GM19397 (cell line): ENCODE data around the gene NOP16.
A peak's percentile ranks its signal among the peaks of the same experiment; 100 is the strongest.
"Not testable (repeated sequence)": the region's sequence is repeated elsewhere in the genome, so short reads cannot be mapped to it uniquely, and the experiment has no call there.

Experiments used
- ATAC-seq: cut with Tn5 transposase; IDR thresholded peaks from one replicate; pipeline ENCODE4 v1.9.1; 2021; ENCODE audit warnings: mild to moderate bottlenecking, moderate library complexity; ENCODE audit not compliant: unreplicated experiment

Gene NOP16

GRCh38 chr5:176410486-176411180 is 22.2 kb upstream of the NOP16 start:
- no peak for ATAC-seq

GRCh38 chr5:176409765-176410164 is 21.4 kb upstream of the NOP16 start:
- ATAC-seq = no peak

- ATAC-seq = no peak
Measured at GRCh38 chr5:176408590-176408989, 20.2 kb upstream of the NOP16 start.

- not testable (repeated sequence) for ATAC-seq
Measured at GRCh38 chr5:176408252-176408573, 19.8 kb upstream of the NOP16 start.

- ATAC-seq = no peak
Measured at GRCh38 chr5:176407456-176408251, 19.3 kb upstream of the NOP16 start.

GRCh38 chr5:176406436-176407052 is 18.1 kb upstream of the NOP16 start:
- ATAC-seq = no peak

- no peak for ATAC-seq
Measured at GRCh38 chr5:176405656-176406435, 17.4 kb upstream of the NOP16 start.

- no peak for ATAC-seq
Measured at GRCh38 chr5:176401281-176402205, 13.1 kb upstream of the NOP16 start.

- ATAC-seq = no peak
Measured at GRCh38 chr5:176400382-176401156, 12.2 kb upstream of the NOP16 start.

- no peak for ATAC-seq
Measured at GRCh38 chr5:176397736-176398420, 9.5 kb upstream of the NOP16 start.

GRCh38 chr5:176396330-176396729 is 7.9 kb upstream of the NOP16 start:
- no peak for ATAC-seq

GRCh38 chr5:176394881-176395675 is 6.7 kb upstream of the NOP16 start:
- no peak for ATAC-seq

GRCh38 chr5:176394096-176394495 is 5.7 kb upstream of the NOP16 start:
- ATAC-seq = no peak

GRCh38 chr5:176392526-176392925 is 4.1 kb upstream of the NOP16 start:
- no peak for ATAC-seq

GRCh38 chr5:176391999-176392398 is 3.6 kb upstream of the NOP16 start:
- ATAC-seq = no peak

- ATAC-seq = no peak
Measured at GRCh38 chr5:176391479-176391878, 3.1 kb upstream of the NOP16 start.

- ATAC-seq = peak; percentile 31
Measured at GRCh38 chr5:176389135-176390123, 1.0 kb upstream of the NOP16 start.
